VCaP (cell line): Measurements from ENCODE around the gene TBC1D1.
A peak's percentile ranks its signal among the peaks of the same experiment; 100 is the strongest.

Source experiments
- H3K27ac ChIP-seq: fragments of 450-650 bp; 2 replicates; pipeline ENCODE4 v1.5.1; 2017
- CTCF ChIP-seq: fragments of 450-650 bp; conservative IDR thresholded peaks from 2 replicates; pipeline ENCODE4 v1.5.1; 2017; ENCODE audit warnings: mild to moderate bottlenecking, moderate library complexity

Gene TBC1D1

GRCh38 chr4:38044060-38044459 is 153.2 kb downstream of the TBC1D1 start:
- no peak for TF ChIP-seq CTCF

GRCh38 chr4:38045289-38045988 is 154.6 kb downstream of the TBC1D1 start:
- no peak for TF ChIP-seq CTCF

More at GRCh38 chr4:38044060-38044459, 153.2 kb downstream of the TBC1D1 start:
- H3K27ac ChIP-seq, result peak overlapping the region; percentile 1; the same call in 1 of the 2 replicates

GRCh38 chr4:38046727-38047489 is 156.0 kb downstream of the TBC1D1 start:
- H3K27ac ChIP-seq, result no peak overlapping the region

More at GRCh38 chr4:38045289-38045988, 154.6 kb downstream of the TBC1D1 start:
- no peak overlapping the region for H3K27ac ChIP-seq

GRCh38 chr4:38049545-38050170 is 158.8 kb downstream of the TBC1D1 start:
- TF ChIP-seq CTCF, result no peak

More at GRCh38 chr4:38046727-38047489, 156.0 kb downstream of the TBC1D1 start:
- TF ChIP-seq CTCF, result no peak

GRCh38 chr4:38050560-38051350 is 159.9 kb downstream of the TBC1D1 start:
- no peak for TF ChIP-seq CTCF
- no peak overlapping the region for H3K27ac ChIP-seq

More at GRCh38 chr4:38049545-38050170, 158.8 kb downstream of the TBC1D1 start:
- no peak overlapping the region; the same call in 1 of the 2 replicates for H3K27ac ChIP-seq

GRCh38 chr4:38055566-38055965 is 164.7 kb downstream of the TBC1D1 start:
- no peak overlapping the region for H3K27ac ChIP-seq
- no peak for TF ChIP-seq CTCF
